Jurkat, Clone E6-1 (cell line): ENCODE results near the gene MFAP4. TPM values are rescaled to one million over a fixed set of nuclear protein-coding genes. Genes with fewer than 3 reads are reported as not detected.

Source experiments
- DNase-seq: peaks from one replicate; pipeline ENCODE4 v3.0.0-alpha.2; 2011; ENCODE audit warnings: low read depth, low spot score
- H3K4me3 ChIP-seq: 2 replicates; pipeline ENCODE4 v1.5.1; 2011; ENCODE audit warnings: mild to moderate bottlenecking, low read length, control low read depth, moderate library complexity
- polyA plus RNA-seq: library from polyadenylated mRNA; unstranded; fragments of >200 nt; gene quantifications from one replicate; pipeline ENCODE4 v1.2.1, GENCODE V29; 2012; ENCODE audit warnings: missing spikeins; ENCODE audit not compliant: insufficient read length, insufficient read depth

The MFAP4 gene, protein sequence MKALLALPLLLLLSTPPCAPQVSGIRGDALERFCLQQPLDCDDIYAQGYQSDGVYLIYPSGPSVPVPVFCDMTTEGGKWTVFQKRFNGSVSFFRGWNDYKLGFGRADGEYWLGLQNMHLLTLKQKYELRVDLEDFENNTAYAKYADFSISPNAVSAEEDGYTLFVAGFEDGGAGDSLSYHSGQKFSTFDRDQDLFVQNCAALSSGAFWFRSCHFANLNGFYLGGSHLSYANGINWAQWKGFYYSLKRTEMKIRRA
- 39.3 TPM for polyA plus RNA-seq

DNA sequence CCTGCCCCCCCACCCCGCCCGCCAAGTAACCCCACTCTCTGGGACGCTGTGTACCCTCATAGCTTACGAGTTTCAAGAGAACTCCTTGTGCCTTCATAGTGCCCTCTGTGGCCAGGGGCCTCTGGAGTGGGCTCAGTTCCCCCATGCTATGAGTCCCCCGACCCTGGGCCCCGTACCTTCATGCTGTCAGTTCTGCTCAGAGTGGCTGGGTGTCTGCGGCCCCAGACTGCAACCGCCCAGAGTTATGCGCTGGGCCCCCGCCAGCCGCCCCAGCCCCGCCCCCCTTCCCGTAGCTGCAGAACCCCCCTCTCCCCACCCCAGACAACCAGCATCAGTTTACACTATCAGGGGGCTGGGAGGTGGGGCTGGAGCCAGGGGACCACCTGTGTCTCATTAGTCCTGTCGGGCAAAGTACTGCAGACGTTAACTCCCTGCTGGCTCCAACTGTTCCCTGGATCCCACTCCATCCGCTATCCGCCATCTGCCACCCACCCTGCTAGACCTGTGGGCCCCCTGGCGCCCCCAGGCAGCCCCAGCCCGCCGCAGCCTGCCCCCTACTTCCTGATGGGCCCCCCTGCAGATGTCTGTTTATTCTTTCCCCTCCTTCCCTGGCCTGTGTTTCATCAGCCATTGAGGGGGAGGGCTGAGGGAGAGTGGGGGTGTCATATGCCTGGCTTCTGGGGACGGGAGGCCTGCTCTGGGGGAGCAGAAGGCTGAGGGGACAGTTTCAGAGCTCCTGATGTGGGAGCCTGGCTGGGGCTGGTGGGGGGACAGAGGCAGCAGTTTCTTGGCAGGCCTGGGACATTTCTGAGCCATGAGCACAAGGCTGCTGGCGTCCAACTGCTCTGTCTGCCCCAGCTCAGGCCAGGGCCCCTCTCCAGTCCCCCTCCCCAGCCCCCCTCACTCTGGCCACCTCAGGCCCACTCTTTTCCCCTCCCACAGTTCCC lies at the start of gene MFAP4:
TSS of gene MFAP4 (minus strand) at position 217 of the 947 bp plus-strand sequence. CDS start at position 182, 35 bp downstream.
- no peak within 1 kb of the TSS for H3K4me3 ChIP-seq

DNA sequence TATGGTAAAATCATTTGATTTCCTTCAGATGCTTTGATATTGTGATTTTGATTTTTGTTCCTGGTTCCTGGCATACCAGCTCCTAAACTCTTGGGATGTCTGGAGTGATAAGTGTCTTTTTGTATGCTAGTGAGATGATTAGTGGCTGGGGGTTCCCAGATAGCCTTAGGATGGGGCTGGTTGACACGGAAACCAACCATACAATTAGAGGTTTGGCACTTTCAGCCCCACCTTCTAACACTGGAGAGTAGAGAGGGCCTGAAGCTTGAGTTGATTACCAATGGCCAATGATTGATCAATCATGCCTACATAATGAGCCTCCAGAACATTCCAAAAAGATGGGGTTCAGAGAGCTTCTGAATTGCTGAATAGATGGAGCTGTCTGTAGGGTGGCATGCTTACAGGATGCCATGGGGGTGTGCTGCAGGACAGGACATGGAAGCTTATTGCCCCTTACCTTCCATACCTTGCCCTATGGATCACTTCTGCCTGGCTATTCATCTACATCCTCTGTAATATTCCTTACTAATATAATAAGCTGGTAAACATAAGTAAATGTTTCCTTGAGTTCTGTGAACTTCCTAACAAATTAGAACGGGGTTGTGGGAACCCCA lies 46.8 kb upstream of the MFAP4 start:
- no peak overlapping the region for H3K4me3 ChIP-seq
- DNase-seq, result no peak

More for the DNA sequence above, at the start of gene MFAP4:
- DNase-seq, result peak; percentile 45

DNA sequence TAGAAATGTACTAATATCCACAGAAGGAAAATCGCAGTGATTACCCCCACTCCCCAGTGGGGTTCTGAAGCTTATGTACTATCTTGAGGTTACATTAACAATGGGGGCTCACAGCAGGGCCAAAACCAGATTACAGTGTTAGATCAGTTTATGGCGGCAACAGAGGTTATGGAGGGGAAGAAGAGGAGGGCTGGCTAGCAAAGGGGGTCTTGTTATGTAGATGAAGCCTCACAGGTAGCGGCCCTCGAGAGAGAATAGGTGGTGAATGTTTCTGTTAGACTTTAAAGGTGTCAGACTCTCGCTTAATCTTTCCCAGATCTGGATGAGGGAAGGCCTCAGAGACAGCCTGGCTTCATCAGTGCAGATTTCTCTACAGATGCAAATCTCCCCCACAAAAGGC lies 46.3 kb upstream of the MFAP4 start:
- no peak for DNase-seq
- H3K4me3 ChIP-seq, result no peak overlapping the region

DNA sequence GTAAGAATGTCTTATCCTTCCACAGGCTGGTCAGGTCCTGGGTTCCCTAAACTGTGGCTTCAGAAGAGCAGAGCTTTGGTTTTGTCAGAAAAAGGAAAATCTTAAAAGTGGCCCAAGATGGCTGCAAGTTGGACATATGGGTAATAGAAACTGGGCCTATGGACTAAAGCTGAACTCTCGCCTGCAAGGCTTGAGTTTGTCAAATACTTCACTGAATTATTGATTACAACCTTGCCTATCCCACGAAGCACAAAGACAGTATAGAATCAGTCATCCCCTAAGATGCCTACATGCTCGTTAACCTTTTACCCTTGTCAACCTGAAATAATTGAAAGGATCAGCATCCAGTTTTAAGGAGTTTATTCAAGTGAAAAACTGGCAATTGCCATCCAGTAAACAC lies 44.7 kb upstream of the MFAP4 start:
- DNase-seq, result no peak
- H3K4me3 ChIP-seq, result no peak overlapping the region

DNA sequence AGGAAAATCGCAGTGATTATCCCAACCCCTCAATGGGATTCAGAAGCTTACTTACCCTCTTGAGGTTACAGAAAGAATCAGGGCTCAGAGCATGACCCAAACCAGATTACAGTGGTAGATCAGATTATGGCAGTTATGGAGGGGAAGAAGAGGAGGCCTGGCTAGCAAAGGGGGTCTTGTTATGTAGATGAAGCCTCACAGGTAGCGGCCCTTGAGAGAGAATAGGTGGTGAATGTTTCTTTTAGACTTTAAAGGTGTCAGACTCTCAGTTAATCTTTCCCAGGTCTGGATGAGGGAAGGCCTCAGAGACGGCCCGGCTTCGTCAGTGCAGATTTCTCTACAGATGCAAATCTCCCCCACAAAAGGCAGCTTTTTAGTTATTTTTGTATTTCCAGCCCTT lies 39.6 kb upstream of the MFAP4 start:
- H3K4me3 ChIP-seq, result no peak overlapping the region
- no peak for DNase-seq

DNA sequence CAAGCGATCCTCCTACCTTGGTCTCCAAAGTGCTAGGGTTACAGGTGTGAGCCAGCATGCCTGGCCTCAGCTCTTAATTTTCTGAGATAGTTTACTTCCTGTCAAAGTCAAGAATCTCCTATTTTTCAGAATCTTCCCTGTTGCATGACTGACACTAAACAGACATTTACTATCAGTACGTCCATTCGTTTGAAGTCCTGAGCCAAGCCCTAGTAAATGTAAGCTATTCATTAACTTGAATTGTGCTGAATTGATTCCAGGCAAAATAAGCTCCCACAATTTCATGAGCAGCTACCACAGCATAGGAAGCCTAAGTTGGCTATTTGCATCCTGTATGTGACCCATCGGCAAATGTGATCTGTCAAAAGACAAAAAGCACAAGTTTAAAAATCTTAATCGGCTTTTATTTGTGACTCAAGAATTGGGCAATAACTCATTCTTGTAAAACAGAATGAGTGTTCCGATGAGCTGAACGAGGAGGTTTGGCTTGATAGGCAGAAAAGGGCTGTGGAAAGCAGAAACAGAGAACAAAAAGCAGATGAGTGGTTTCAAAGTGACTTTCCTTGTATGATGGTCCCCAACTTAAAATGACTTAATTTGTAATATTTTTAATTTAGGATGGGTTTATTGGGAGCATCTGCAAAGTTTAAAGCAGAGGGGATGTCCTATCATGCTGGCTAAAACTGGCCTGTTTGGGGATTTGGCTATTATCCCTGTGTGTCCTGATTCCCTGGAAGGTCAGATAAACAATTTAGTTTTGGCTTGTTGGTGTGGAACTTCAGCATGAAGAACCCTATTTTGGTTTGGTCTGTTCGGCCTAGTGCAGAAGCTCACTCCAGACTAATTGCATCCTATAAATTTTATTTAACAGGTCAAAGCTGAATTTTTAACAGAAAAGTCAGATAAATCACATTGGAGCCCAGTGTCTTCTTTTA lies 38.2 kb upstream of the MFAP4 start:
- H3K4me3 ChIP-seq, result no peak overlapping the region
- DNase-seq, result no peak

DNA sequence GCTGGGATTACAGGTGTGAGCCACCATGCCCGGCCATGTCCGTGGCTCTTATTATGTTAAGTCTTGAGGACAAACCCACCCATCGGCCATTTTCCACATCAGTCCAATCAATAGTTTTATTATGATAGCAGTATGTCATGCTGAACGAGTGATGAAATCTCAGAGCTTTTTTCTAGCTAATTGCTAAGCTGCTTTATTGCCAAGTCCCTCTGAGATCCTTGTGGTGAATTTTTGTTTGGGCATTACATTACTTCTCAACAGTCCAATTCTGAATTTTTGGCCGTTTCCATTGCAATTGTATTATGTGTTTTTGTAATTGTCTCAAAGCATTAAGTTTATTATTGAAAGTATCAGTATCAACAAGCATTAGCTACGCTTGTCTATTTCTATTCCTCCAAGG lies 34.9 kb upstream of the MFAP4 start:
- H3K4me3 ChIP-seq, result no peak overlapping the region
- no peak for DNase-seq

DNA sequence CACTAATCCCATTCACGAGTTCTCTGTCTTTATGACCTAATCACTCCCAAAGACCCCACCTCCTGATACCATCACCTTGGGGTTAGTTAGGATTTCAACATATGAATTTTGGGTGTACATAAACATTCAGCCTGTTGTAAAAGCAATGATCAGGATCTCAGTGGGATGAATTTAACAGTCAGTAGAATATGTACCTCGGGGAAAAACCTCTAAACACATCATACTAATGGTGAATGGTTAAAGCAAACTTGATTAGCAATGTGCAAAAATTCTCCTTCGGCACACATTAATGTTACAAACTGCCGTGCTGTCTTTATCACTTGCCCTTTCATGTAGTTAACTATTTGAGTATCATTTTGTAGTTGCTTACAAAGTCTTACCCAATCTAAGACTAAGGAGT lies 34.2 kb upstream of the MFAP4 start:
- H3K4me3 ChIP-seq, result no peak overlapping the region
- no peak for DNase-seq

DNA sequence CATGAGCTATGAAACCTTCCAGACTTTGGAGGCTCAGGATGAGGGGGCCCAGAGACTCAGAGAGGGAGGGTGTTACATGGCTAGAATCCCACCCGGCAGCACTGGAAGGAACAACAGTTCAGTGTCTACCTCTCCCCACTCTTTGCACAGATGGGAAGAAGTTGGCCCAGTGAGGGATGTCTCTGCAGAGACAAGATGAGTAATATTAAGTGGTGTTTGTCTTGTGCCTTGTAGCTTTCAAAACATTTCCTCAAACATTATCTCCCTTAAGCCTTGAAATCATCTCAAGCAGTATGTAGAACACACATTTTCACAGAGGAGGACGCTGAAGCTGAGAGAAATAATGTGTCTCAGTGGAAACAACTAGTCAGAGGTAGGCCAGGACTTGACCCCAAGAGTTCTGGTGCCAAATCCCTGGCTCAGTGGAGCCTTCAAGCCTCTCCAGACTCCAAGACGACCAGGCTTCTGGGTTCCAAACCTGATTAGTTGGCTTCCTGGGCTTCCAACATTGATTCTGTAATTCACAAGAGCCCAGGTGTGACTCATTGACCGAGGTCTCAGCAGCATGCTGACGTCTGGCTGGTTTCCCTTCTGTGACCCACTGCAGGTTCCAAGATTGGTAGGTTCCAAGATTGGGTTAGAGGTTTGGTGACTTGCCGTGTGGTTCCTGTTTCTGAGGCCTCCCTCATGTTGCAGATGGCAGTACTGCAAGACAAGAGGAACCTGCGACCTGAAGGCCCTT lies 31.4 kb upstream of the MFAP4 start:
- H3K4me3 ChIP-seq, result no peak overlapping the region
- DNase-seq, result no peak

DNA sequence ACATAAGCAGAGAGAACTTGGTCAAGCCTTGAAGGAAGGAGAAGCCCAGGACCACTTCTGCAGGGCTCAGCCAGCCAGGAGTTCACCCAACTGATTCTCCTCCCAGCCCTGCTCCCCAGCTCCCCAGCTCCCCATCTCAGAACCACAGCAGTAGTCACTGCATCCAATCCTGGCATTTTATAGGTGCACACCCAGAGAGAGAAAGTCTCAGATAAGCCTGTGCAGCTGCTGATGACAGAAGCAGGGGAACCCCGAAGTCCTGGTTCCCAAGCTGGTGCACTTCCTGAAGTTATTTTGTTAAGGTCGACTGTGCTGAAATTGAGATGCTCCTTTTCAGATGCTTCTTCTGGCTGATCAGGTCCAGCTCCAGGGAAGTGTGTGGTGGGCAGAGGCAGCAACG lies 30.6 kb upstream of the MFAP4 start:
- DNase-seq, result no peak
- H3K4me3 ChIP-seq, result no peak overlapping the region

DNA sequence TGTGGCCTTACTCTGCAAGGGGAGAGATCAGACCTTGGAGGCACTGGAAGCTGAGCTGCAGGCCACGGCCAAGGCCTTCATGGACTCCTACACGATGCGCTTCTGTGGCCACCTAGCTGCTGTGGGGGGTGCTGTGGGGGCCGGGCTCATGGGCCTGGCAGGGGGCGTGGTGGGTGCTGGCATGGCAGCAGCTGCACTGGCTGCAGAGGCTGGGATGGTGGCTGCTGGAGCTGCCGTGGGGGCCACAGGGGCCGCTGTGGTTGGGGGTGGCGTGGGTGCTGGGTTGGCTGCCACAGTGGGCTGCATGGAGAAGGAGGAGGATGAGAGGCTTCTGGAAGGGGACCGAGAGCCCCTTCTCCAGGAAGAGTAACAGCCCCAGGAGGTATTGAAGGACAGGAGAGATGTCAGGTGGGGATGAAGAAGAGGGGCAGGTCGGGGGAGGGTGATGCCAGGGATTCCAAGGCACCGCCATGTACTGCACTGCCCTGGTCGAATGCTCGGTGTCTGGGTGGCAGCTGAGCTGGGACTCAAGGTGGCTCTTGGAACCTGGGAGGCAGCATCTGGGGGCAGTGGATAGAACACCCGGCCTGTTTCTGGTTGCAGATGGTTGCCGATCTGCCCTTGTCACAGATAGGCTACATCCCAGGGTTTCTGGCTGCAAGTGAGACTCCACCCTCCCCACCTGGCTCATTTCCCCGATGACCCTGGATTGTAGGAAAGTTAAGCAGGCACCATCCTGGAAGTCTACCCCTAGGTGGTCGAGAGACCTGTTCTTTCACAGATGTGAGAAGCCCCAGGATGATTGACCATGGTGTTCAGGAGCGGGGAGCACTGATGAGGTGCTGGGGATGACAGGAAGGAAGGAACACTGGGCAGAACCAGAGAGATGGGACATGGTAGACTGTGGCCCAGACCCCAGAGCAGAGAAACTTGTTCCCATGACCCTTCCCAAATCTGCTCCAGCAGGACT lies 29.1 kb upstream of the MFAP4 start:
- H3K4me3 ChIP-seq, result no peak overlapping the region
- no peak for DNase-seq

DNA sequence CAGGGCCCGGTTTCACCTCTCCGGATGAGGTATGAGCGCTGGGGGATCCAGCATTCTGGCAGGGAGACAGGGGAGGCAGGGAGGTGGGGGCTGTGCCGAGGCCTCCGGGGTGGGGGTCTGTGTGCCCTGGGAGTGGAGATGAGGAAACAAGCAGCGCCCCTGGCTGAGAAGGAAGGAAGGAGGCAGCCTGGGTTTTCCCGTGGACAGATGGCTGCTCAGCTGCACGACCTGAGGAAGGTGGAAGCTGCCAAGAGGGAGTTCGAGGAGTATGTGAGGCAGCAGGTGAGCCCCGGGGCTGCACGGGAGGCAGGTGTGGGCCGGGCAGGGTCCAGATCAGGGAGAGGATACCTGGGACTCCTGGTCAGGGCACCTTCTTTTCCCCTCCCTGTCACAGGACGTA lies 28.3 kb upstream of the MFAP4 start:
- H3K4me3 ChIP-seq, result no peak overlapping the region
- no peak for DNase-seq

DNA sequence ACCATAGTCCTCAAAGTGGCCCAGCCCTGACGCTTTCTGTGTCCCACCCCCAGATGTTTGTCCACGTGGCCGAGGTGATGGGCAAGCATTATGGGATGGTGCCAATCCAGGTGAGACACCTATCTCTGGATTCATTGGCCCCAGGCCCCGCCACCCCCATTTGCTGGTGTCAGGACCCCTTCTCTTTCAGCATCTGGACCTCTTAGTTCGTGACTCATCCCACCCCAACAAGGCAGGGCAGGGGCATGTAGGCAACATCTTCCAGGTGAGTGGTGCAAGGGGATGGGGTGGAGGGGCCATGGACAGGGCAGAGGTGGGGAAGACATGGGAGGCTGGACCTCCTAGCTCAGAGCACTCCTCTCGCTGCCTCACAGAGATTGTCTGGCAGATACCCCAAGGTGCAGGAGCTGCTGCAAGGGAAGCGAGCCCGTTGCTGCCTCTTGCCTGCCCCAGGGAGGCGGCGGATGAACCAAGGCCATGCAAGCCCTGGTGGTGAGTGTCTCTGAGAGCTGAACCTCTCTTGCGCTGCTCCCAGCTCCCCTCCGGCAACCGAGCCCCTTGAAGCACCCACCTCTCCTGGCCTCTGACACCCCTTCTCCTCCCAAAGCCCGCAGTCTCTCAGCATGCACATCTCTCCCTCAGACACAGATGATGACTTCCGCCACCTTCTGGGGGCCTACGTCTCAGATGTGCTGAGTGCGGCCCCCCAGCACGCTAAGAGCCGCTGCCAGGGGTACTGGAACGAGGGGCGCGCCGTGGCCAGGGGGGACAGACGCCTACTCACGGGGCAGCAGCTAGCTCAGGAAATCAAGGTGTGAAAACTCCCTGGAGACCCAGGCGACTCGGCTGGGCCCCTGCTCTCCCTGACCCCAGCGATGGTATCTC lies 27.6 kb upstream of the MFAP4 start:
- H3K4me3 ChIP-seq, result no peak overlapping the region
- DNase-seq, result no peak

DNA sequence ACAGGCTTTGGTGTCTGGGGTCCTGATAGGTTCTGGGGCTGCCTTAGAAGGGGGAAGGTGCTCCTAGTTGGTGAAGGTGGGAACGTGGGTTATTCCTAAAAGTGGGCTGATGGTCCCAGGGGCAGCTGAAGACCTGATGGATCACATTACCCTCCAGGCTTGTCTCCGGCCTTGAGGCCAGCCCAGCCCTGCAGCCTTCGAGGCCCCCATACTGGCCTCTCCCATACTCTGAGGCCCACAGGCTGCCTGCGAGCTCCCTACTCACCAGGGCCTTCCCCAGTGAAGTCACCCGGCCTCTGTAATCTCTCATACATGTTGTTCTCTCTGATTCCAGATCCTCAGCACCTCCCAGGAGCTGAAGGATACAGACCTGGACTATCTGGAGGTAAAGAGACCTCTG lies 26.8 kb upstream of the MFAP4 start:
- no peak overlapping the region for H3K4me3 ChIP-seq
- DNase-seq, result no peak

DNA sequence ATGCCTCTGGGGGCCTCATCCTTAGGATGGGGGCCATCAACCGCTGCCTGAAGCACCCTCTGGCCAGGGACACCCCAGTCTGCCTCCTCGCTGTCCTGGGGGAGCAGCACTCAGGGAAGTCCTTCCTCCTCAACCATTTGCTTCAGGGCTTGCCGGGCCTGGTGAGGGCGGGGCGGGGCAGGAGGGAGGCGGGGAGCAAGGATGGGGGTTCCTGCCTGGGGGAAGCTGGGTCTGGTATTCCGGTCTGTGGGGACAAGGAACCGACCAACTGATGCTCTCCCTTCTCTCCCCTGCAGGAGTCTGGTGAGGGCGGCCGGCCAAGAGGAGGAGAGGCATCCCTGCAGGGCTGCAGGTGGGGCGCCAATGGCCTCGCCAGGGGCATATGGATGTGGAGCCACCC lies 26.0 kb upstream of the MFAP4 start:
- DNase-seq, result no peak
- H3K4me3 ChIP-seq, result no peak overlapping the region

DNA sequence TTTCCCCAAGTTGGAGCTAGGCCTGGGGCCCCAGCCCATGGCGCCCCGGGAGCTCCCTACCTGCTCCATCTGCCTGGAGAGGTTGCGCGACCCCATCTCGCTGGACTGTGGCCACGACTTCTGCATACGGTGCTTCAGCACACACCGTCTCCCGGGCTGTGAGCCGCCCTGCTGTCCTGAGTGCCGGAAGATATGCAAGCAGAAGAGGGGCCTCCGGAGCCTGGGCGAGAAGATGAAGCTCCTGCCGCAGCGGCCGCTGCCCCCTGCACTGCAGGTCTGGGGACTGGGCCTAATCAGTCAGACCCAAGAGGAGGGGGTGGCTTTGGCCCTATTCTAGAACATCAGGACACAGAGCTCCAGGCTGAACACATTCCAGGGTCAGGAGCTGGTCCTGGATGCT lies 25.5 kb upstream of the MFAP4 start:
- DNase-seq, result no peak
- no peak overlapping the region for H3K4me3 ChIP-seq
